Activated CD4-positive, CD25-positive, alpha-beta regulatory T cell (primary cell): Measurements from ENCODE around the gene FGF11.
A peak's percentile ranks its signal among the peaks of the same experiment; 100 is the strongest.

Source experiments
- DNase-seq, 4 experiments: peaks; one replicate each; lab custom pipeline; 2025; lab: John Stamatoyannopoulos, UW

The FGF11 gene

DNA sequence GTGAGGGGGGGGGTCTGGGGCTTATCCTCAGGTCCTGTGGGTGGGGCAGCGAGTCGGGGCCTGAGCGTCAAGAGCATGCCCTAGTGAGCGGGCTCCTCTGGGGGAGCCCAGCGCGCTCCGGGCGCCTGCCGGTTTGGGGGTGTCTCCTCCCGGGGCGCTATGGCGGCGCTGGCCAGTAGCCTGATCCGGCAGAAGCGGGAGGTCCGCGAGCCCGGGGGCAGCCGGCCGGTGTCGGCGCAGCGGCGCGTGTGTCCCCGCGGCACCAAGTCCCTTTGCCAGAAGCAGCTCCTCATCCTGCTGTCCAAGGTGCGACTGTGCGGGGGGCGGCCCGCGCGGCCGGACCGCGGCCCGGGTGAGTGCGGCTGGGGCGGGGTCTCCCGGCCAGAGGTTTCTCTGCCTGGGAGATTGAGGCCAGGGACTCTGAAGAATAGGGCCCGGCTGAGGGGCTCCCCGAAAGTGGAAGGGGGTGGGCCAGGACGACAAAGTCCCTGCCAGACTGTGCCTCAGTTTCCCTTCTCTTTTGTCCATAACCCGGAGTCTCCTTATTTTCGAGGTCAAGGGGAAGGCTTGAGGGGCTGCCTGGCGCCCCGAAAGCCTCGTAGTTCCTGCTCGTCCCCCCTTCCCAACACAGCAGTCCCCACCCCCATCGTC, at the start of gene FGF11:
Gene FGF11 (plus strand): TSS at position 51 of the 651 bp plus-strand sequence. CDS start 109 bp downstream, at position 160.
- DNase-seq: no peak

DNA sequence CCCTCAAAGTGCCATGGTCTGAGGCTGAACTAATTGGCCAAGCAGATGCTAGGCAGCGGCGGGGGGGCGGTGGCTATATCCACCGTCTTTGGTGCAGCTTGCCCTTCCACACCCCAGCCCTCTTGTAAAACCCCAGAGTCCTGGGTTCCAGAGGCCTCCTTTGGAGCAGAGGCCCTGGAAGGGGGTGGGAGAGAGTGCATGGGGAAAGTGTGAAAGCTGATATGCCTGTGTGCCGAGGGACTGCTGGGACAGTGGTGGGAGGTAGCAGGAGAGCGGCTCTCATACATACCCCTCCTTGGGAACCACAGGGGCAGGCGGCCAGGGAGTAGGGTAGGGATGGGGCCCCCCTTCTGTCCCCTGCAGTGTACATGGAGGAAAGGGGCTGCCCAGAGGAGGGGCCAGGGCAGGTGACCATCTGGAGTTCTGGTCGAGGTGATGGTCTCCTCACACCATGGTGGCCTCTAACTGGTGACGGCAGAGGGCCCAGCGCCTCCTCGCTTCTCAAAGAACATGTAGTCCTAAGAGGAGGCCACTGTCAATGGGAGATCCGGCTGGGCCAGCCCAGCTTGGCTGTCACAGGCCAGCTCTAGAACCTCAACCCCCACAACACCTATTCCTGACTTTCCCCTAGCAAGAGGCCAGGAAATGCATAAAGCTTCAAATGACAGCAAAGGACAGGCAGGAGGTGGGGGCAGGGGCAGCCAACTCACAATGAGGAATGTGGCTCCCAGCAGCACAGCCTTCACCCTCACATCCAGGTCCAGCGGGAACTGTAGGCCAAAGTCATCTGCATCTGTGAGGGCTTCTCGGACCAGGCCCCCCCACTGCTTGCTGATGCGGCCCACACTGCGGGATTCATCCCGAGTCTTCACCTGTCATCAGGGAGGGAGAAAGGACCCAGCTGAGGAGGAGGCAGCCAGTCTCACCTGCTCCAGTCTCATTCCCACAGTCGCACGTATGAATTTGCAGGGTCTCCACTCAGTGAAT, 49.1 kb upstream of the FGF11 start:
- DNase-seq: no peak

DNA sequence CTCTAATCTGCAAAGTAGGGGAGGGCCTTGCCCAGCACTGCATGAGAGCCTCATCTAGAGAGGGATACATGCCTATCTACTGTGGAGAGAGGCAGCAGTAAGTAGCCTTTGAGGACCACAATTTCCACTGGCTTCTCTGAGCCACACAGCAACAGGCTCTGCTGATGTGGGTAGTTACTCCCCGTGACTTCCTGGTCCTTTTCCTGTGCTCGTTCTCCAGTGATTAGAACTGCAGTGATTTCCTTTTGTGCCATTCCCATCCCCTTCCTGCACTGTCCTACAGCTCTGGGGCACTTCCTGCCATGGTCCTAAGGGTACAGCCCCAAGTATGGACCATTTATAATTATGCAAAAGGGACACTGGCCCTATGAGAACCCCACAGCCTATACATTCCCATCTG, 48.0 kb upstream of the FGF11 start:
- no peak for DNase-seq

DNA sequence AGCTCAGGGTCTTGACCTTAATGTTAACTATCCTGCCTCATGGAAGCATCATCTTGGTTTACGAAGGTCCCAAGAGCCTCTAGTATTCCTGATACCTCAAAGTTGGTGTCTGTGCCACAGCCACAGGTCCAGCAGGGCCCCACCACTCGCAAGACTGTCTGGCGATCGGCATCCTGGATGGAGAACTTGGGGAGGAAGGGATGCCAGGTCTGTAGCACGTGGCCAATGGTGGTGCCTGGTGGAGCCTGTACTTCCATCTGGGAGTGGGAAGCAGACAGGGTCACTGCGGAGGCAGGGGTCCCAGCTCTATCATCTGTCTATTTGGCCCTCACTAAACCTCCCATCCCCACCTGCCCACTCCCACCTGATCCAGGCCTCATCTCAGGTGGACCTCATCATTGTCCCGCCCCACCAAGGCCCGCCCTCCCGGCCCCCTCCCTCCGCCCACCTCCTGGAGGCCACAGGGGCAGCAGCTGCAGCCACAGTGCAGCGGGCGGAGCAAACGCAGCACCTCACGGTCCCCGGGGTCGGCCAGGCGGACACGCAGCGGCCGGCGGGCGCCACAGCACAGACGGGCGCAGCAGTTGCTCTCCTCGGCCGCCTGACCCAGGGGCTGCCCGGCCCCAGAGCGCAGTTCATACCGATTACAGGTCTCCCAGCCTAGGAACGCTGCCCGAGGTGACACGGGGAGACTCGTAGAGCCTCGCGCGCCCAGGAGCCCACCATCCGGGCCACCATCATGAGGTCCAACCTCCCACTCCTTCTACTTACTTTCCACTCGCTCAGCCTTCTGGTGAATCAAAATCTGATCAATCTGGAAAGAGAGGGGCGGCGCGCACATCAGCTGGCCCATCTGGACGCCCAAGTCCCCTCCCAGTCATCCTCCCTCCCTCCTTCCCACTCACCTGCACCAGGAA, 46.4 kb upstream of the FGF11 start:
- no peak for DNase-seq

DNA sequence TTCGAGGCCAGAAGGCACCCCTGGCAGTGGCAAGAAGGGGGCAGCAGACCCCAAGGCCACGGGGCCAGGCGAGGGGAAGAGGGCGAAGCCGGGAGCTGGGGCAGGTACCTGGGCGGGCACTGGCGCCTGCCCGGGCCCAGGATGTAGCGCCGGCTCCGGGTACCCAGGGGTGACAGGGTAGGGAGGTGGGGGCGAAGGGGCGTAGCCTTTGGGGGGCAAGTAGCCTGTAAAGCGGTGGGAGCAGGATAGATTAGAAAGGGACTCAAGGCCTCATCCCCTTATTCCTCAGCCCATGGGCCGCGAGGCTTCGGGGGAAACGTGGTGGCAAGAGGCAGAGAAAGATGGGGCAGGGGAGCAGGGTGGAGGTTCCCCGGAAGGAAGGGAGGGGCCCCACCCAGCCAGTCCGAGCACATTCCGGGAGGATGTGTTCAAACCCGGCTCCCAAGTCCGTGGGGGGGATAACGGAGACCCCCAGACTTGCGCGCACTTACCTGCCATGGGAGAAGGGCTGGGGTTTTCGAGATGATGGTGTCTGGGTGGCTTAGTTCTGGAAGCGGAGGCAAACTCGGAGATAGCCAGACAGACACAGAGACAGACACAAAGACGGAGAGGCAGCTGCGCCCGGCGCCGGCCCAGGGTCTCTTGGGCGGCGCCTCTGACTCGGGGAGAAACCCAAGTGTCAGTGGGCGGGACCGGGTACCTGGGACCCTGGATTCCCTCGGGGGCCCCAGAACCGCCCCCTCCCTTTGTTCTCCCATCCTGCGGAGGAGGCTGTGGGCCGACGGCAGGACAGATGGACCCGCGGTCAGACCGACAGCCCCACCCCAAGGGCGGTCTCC, 45.5 kb upstream of the FGF11 start:
- DNase-seq: peak in 2 of 4 experiments; percentile 46 to 52

DNA sequence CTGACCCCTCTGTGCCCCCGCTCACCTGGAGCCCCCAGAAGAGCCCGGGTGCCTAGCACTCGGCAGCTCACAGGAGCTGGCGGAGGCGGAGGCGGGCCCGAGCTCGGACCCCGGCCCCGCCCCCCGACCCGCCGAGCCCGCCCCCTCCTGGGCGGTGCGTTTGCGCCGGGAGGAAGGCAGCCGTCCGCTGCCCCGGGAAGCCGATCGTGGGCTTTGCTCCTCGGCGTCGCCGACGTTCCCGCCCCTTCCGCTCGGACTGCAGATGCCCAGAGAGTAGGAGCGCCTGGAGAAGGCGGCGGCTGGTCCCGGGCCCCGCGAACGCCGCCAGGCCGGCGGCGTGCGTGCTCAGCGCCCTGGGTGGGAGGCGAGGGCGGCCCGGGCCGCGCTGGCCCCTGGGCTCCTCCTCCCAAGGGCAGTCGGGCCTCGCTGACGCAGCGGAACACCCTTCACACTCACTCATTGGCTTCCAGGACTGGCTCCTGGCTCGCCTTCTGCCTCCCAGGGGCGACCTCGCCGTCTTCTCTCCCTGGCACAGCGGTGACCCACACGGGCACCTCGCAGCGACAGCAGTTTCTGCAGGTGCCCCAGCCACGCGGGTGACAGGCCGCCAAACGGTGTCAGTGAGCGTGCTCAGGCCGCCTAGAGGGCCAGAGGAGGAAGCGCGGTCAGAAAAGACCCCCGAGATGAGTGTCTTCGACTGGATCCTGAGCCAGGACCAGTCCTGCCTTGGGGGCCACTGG, 44.7 kb upstream of the FGF11 start, which contains the start of gene PLSCR3:
Gene PLSCR3 (minus strand): TSS at position 74 of the 740 bp plus-strand sequence. CDS start 415 bp downstream, outside the sequence.
- peak; percentile 66 to 74 (median 70) for DNase-seq

DNA sequence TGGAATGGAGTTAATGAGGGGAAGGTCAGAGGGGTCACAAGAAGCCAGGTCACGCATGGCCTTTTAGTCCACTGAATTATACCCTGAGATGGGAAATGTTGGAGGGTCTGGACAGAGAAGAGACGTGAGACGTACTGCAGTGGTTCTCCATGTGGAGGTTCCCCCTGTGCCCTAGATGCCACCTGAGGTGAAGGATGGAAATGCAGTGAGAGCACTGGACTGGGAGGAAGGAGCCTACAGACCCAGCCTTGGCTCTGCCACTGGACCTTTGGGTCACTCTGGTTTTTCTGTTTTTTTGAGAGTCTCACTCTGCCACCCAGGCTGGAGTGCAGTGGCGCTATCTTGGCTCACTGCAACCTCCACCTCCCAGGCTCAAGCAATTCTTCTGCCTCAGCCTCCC, 43.2 kb upstream of the FGF11 start:
- no peak for DNase-seq

DNA sequence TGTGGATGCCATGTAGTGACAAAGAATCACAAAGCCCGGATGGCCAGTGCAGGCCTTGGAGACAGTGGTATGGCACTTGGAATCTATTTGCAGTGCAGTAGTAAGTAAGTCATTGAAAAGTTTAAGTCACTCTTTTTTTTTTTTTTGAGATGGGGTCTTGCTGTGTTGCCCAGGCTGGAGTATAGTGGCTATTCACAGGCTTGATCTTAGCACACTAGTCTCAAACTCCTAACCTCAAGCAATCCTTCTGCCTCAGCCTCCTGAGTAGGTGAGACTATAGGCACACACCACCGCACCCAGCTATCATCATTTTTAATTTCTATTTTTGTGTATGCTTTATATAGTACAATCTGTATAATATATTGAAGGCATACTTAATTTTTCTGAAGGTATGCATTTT, 40.7 kb upstream of the FGF11 start:
- DNase-seq: no peak

DNA sequence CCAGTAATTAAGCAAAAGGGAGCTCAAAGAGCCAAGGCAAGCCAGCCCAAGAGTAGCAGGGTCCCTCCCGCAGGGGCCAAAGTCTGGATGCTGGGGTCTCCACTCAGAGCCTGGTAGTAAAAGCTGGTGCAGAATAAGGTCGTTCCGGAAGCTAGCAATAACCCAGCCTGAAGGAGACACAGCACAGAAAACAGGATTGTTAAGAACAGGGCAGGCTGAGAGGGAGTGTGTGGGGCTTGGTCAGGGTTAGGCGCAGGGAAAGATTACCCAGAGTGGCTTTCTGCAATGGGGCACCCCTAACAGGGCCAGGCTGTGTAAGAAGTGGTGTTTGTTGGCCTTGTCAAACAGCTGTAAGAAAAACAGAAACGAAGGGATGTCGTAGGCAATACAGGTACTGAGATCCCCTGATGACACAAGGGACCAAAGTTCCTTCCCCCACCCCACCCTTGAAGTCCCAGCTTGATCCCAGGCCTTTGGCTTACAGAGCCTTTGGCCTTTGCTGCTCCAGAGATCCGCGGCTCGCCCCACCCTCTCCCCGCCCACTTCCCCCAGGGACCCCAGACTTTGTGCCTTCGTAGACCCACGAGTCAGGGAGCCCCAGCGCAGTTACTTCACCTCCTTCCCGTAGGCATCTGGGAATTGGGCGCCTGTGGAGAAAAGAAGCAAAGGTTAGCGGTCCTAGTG, 36.1 kb upstream of the FGF11 start:
- DNase-seq: no peak

DNA sequence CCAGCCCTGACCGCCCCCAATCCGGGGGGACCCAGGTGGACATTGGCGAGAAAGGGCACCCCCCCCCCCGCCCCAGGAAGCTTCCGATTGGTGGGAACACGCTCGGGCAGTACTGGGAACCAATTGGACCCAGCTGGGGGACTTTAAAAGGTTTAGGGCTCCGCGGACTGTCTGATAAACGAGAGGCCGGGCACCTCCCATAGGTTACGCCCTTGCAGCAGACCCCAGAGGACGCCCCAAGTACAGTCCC, 35.7 kb upstream of the FGF11 start:
- no peak for DNase-seq

DNA sequence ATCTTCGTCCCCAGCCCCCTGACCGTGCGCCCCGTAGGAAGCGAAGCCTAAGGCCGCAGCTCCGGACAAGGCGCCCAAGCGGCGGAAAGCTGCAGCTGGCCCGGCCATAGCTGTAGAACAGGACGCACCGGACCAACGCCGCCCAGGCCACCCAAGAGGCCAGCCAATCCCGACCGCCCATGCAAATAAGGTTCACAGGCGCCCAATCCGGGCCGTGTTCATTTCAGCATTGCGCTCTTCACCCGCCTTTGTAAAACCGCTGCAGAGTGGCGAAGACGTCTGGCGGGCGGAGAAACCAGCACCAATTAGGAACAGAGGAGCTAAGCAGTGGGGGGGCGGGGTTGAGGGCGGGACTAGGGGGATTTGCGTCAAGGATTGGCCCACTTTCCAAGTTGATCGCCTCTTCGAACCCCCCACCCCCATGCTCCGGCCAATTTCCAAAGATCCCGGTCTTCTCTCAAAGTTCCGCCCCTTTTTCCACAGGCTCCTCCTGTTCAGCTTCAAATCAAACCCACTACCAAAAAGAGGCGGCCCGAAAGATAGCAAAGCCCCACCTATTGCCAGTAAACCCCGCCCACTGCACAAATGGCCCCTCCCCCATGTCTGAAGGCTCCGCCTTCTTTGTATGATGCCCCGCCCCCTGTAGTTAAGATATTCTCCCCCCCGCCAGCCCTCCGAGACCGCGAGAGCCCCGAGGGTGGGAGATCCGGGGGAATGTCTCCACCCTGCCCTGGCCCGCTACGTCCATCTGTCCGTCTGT, 35.2 kb upstream of the FGF11 start, which contains the start of gene TMEM256:
Gene TMEM256 (minus strand): TSS at position 121 of the 760 bp plus-strand sequence. CDS start 13 bp downstream, at position 108.
- DNase-seq: peak; percentile 87 to 92 (median 88)

DNA sequence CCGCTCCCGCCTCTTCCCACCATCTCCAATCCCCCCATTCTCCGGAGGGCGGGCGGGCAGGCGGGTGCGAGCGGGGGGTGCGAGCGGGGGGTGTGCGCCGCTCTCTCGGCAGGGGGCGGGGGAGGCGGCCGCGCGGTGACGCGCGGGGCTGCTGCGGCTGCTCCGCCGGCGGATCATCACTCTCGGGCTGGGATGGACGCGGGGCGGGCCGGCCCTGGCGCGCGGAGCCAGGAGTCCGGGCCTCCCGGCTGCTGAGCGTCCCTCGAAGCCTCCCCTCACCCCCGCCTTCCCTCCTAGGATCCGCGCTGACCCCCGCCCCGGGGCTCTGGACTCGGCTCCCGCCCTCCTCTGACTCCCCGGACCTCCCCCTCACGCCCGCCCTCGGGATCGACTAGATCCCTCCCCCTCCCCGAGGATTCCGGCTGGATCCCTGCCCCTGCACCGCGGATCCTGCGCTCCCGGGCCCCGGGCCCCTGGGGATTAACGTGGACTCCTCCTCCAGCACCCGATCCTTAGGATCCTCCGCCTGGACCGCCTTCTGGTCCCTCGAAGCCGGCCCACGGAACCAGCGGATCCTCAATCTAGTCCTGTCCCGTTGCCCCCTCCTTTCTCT, 34.5 kb upstream of the FGF11 start:
- DNase-seq: peak; percentile 65 to 70 (median 68)

DNA sequence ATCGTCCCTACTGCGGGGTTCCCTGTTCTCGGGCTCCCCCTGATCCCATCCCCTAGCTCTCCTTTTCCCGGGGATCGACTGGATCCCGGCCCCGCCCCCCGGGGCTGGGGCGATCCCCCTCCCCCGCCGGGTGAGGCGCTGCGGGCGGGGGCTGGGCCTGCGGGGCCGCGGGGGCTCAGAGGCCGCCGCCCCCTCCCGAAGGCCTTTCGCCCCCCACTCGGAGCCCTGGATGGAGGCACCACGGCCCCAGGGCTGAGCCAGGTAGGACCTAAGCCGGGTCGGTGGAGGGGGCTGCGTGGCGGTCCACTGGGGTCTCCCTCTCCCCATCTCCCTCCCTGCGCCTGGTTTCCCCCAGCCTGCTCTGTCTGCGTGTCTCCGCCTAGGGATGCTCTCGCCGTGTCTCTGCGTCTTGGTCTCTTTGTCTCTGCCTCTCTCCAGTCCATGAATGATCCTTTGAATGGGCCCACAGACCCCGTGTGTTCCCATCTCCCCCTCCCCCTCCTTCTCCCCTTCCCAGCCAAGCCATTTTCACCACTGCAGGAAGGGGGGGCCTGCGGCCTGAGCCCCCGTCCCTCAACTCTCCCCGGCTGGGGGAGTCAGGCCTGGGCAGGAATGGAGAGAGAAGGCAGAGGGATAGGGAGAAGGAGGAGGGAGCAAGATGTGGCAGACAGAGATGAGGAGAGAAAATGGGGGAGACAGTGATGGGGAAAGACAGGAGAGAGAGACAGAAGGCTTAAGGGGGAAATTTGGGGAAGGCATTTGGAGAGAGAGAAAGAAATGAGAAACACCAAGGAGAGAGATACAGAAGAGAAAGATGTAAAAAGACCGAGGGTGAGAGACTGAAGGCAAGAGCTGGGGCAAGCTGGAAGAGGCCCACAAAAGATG, 33.7 kb upstream of the FGF11 start:
- no peak for DNase-seq

DNA sequence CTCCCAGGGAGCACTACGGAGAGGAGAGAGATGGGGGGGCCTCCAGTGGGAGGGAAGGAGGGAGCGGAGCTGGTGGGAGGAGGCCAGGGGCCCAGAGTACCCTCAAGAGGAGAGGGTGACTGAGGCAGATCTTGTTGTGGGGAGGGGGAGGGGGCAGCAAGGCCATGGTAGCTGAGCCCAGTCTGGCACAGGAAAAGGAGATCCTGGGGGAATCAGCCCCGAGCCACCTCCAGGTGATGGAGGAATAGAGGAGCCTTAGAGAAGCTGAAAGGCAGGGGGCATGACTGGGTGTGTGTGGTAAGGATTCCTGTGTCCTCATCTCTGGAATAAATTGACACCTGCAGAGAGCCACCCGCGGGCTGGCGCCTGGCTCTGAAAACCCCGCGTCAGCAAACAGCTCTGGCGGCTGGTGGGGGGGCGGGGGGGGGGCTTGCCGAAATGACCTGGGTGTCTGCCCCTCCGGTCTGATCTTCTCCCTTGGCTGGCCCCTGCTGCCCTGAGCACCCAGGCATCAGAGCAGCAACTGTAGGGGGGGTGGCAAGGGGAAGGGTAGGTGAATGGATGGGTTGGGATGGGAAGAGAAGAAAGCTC, 33.0 kb upstream of the FGF11 start:
- DNase-seq: no peak

DNA sequence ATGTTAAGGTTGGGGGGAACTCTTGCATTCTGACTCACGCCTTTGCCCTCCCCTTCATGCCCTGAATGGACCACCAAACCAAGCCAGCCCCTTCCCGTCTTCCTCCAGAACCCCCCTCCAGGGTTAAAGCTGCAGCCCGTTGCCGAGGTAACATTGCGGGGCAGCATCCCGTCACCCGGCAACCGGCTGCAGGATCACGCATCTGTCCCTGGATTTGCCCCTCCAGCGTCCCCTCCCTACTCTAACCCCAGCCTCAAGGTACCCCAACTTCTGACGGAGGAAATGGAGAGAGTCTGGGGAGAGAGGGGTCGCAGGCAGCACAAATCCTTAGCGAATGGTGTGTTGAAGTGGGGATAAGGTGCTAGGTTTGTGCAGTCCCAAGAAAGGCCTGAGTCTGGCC, 32.2 kb upstream of the FGF11 start:
- DNase-seq: no peak

DNA sequence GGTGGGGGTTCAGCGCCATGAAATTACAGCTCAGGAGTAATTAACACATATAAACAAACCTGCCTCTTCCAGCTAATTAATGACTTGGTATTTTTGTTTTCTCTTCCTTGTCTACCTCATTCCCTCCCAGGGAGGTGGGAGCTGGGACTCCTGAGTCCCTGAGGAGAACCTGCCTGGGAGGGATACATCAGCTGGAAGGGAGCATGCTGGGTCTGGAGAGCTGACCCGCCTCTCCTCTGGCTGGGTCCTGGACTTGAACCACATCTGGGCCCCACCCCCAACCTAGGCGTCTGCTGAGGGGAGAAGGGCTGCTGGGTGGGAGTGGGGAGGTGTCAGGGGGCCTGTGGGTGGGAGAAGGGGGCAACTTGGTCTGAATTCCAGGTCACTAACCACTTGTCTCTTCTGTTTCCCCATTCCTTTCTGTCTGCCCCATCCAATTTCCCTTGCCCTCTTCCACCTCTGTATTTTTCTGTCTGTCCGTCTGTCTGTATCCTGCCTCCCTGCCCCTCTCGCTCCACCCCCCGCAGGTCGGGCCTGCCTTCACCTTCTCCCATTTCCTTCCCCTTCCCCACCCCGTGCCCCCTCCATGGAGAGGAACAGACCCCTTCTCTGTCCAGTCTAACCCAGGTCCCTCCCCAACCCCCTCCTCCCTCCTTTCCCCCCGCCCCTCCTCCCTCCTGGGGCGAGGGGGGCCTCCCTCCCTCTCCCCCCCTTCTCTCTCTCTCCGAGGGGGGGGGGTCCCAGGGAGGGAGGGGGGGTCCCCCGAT, 31.6 kb upstream of the FGF11 start, which contains the start of gene NLGN2:
Gene NLGN2 (plus strand): TSS at position 361 of the 767 bp plus-strand sequence. CDS start 411 bp downstream, outside the sequence.
- DNase-seq: no peak
